ENCODE results near the gene E2F2.

- TF ChIP-seq CTCF (IDR thresholded peaks at IDR 0.05) (no peak), POLR2A (IDR thresholded peaks at IDR 0.05) (peak; percentile 12 to 34)
Observed at GRCh38 chr1:23555986-23556634, 25.1 kb upstream of the E2F2 start.
